Esophagus squamous epithelium (tissue), 4 donors: ENCODE results near the gene ZSCAN30.

Experiments used
- CTCF ChIP-seq, 6 experiments: fragments of 450-650 bp in 4 of 6; fragments of 200-600 bp in 2 of 6; sonication (generic) in 2 of 6; IDR thresholded peaks; one replicate each; pipeline ENCODE4 v1.5.1; 2016 to 2019; ENCODE audit warnings: antibody characterized with exemption in 6 of 6, mild to moderate bottlenecking in 4 of 6, moderate library complexity in 4 of 6
- POLR2A ChIP-seq, 4 donors: fragments of 450-650 bp; IDR thresholded peaks; one replicate each; pipeline ENCODE4 v1.6.1; 2017; ENCODE audit warnings: antibody characterized with exemption in 4 of 4, mild to moderate bottlenecking in 4 of 4, moderate library complexity in 3 of 4

GRCh38 chr18:35252466-35252865 lies 37.6 kb downstream of the ZSCAN30 start:
- TF ChIP-seq CTCF (IDR thresholded peaks at IDR 0.05), result no peak
- TF ChIP-seq POLR2A (IDR thresholded peaks at IDR 0.05), result no peak
